Measurements from ENCODE around the gene GABBR2. TPM values are rescaled to one million over a fixed set of nuclear protein-coding genes. Genes with fewer than 3 reads are reported as not detected.
"Not testable (repeated sequence)": the region's sequence is repeated elsewhere in the genome, so short reads cannot be mapped to it uniquely, and the experiment has no call there.

Gene GABBR2
- polyA plus RNA-seq, 3 donors: 1.3 to 4.7 (median 4.3) TPM

GRCh38 chr9:98484162-98484561 is 224.6 kb downstream of the GABBR2 start:
- no peak for DNase-seq

- no peak for DNase-seq
These were observed 226.5 kb downstream of the GABBR2 start for GRCh38 chr9:98482226-98482625.

GRCh38 chr9:98481676-98482075 is 227.1 kb downstream of the GABBR2 start:
- no peak for DNase-seq

GRCh38 chr9:98479967-98480847 is 228.5 kb downstream of the GABBR2 start:
- no peak for DNase-seq

GRCh38 chr9:98479449-98479848 is 229.3 kb downstream of the GABBR2 start:
- no peak for DNase-seq

- no peak for DNase-seq
These were observed 230.9 kb downstream of the GABBR2 start for GRCh38 chr9:98477884-98478283.

- DNase-seq: no peak
These were observed 236.5 kb downstream of the GABBR2 start for GRCh38 chr9:98472216-98472615.

- no peak for DNase-seq
These were observed 237.6 kb downstream of the GABBR2 start for GRCh38 chr9:98471185-98471584.

- no peak for DNase-seq
These were observed 240.0 kb downstream of the GABBR2 start for GRCh38 chr9:98468567-98469239.

- no peak for DNase-seq
These were observed 242.9 kb downstream of the GABBR2 start for GRCh38 chr9:98465799-98466198.

- DNase-seq: not testable (repeated sequence)
These were observed 244.5 kb downstream of the GABBR2 start for GRCh38 chr9:98464156-98464690.

GRCh38 chr9:98462310-98462709 is 246.4 kb downstream of the GABBR2 start:
- DNase-seq: no peak

- DNase-seq: no peak
These were observed 248.0 kb downstream of the GABBR2 start for GRCh38 chr9:98460704-98461103.

- peak; percentile 79 for DNase-seq
These were observed 250.9 kb downstream of the GABBR2 start for GRCh38 chr9:98457726-98458370.

GRCh38 chr9:98456156-98456613 is 252.6 kb downstream of the GABBR2 start:
- no peak for DNase-seq

- peak; percentile 27 for DNase-seq
These were observed 253.2 kb downstream of the GABBR2 start for GRCh38 chr9:98455256-98456155.

- DNase-seq: no peak
These were observed 255.0 kb downstream of the GABBR2 start for GRCh38 chr9:98453589-98454311.

GRCh38 chr9:98451576-98451975 is 257.2 kb downstream of the GABBR2 start:
- DNase-seq: no peak

GRCh38 chr9:98450496-98450895 is 258.2 kb downstream of the GABBR2 start:
- no peak for DNase-seq

GRCh38 chr9:98449871-98450270 is 258.9 kb downstream of the GABBR2 start:
- no peak for DNase-seq

- no peak for DNase-seq
These were observed 263.2 kb downstream of the GABBR2 start for GRCh38 chr9:98445576-98445975.
